Measurements from ENCODE around the gene SLC10A4. TPM values are rescaled to one million over a fixed set of nuclear protein-coding genes. Genes with fewer than 3 reads are reported as not detected.
"Not testable (repeated sequence)": the region's sequence is repeated elsewhere in the genome, so short reads cannot be mapped to it uniquely, and the experiment has no call there.

SLC10A4 gene
- total RNA-seq, 1 donor from 2014 or later: 1.6 TPM

DNA sequence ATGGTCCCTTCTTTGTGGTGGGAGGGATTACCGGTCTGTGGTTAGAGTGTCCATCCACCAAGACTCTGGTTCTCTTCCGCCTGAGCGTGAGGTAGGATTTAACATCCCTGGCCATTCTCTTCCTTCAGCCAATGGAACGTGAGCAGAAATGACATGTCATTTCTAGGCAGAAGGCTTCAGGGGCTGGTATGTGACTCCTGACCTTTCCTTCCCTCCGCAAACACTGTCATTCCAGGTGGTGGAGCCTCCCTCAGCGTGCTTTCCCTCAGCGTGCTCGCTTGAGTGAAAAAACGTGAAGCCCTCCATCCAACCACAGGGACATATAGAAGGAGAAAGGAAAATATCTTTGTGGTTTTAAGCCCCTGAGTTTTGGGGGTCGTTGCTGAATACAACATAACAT, 34.0 kb upstream of the SLC10A4 start:
- H3K36me3 ChIP-seq: no peaks in the 10 kb centered on the region
- no peak for ATAC-seq
- no peak for DNase-seq
- H3K4me1 ChIP-seq: no peaks in the 10 kb centered on the region
- no peak for TF ChIP-seq CTCF (IDR thresholded peaks at IDR 0.05)
- H3K9me3 ChIP-seq: no peaks in the 10 kb centered on the region
- H3K4me3 ChIP-seq: no peak overlapping the region
- intact Hi-C loops (cut with DNase I): no loop called here
- no peaks in the 10 kb centered on the region for H3K27me3 ChIP-seq (ENCODE audit: low read depth)
- H3K27ac ChIP-seq: no peak overlapping the region

DNA sequence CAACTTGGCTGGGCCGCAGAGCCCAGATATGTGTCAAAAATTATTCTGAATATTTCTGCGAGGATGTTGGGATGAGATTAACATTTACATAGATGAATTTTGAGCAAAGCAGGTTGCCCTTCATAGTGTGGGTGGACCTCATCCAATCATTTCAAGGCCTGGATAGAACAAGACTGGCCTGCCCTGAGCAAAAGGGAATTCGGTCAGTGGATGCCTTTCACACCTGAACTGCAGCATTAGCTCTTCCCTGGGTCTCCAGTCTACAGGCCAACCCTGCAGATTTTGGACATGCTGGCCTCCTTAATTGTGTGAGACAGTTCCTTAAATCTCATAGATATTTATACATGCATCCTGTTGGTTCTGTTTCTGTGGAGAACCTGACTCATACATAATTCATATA, 32.4 kb upstream of the SLC10A4 start:
- no peaks in the 10 kb centered on the region for H3K4me1 ChIP-seq
- TF ChIP-seq CTCF (IDR thresholded peaks at IDR 0.05): no peak
- intact Hi-C loops (cut with DNase I): no loop called here
- H3K27ac ChIP-seq: no peak overlapping the region
- no peaks in the 10 kb centered on the region for H3K9me3 ChIP-seq
- H3K4me3 ChIP-seq: no peak overlapping the region
- ATAC-seq (no peak), DNase-seq (no peak)
- H3K27me3 ChIP-seq (ENCODE audit: low read depth): no peaks in the 10 kb centered on the region
- no peaks in the 10 kb centered on the region for H3K36me3 ChIP-seq

- intact Hi-C loops (cut with DNase I); H3K27ac ChIP-seq; H3K4me1 ChIP-seq; H3K9me3 ChIP-seq; ATAC-seq; H3K36me3 ChIP-seq; H3K4me3 ChIP-seq; DNase-seq; H3K27me3 ChIP-seq (ENCODE audit: low read depth): not testable (repeated sequence)
Observed at GRCh38 chr4:48451656-48452055, 31.5 kb upstream of the SLC10A4 start.

- H3K4me3 ChIP-seq: no peak overlapping the region
- H3K27ac ChIP-seq: no peak overlapping the region
- ATAC-seq (no peak), DNase-seq (no peak)
- TF ChIP-seq CTCF (IDR thresholded peaks at IDR 0.05): no peak
- H3K27me3 ChIP-seq (ENCODE audit: low read depth): no peaks in the 10 kb centered on the region
- H3K4me1 ChIP-seq: no peaks in the 10 kb centered on the region
- intact Hi-C loops (cut with DNase I): no loop called here
- H3K9me3 ChIP-seq: no peaks in the 10 kb centered on the region
- H3K36me3 ChIP-seq: no peaks in the 10 kb centered on the region
Observed at GRCh38 chr4:48454591-48454990, 28.6 kb upstream of the SLC10A4 start.

DNA sequence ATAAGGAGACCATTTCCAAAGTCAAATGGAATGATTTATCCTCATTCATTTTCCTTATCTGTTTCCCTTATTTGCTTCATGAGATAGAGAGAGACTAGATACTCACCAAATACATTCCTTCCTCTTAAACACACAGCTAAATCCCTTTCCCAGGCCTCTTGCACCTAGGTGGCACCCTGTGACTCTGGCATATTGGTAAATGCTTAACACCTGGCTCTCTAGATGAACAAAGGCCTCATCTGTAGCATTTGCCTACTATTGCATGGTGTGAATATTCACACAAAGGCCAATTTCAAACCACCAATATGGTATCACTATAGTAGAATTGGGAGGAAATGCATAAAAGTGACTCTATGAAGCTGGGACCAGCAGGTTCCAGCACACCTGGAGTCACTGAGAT, 22.1 kb upstream of the SLC10A4 start:
- Histone ChIP-seq H3K27ac (no peak overlapping the region), H3K9me3 (no peaks in the 10 kb centered on the region), H3K4me3 (no peak overlapping the region), H3K27me3 (ENCODE audit: low read depth) (no peaks in the 10 kb centered on the region), H3K4me1 (no peaks in the 10 kb centered on the region), H3K36me3 (no peaks in the 10 kb centered on the region)
- intact Hi-C loops (cut with DNase I): no loop called here
- TF ChIP-seq CTCF (IDR thresholded peaks at IDR 0.05): no peak
- DNase-seq (no peak), ATAC-seq (no peak)

DNA sequence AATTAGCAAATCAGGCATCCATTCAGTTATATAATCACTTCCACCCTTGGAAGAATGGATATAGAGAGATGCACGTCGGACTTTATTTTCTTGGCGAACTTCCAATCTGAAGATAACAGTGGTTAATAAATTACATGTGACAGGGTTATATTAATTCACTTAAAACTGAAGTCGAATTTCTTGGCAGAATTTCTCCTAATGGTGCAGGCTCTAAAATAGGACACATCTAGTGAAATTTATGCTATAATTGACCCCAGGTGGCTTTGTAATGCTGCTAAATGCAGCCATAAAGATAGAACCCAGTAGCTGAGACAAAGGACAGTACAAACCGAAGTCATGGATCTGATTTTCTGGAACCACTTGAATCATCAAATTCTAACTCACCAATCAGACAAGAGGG, 20.8 kb upstream of the SLC10A4 start:
- DNase-seq (no peak), ATAC-seq (no peak)
- TF ChIP-seq CTCF (IDR thresholded peaks at IDR 0.05): no peak
- no peak overlapping the region for H3K27ac ChIP-seq
- H3K9me3 ChIP-seq: no peaks in the 10 kb centered on the region
- H3K27me3 ChIP-seq (ENCODE audit: low read depth): no peaks in the 10 kb centered on the region
- intact Hi-C loops (cut with DNase I): no loop called here
- H3K4me1 ChIP-seq: no peaks in the 10 kb centered on the region
- no peaks in the 10 kb centered on the region for H3K36me3 ChIP-seq
- H3K4me3 ChIP-seq: no peak overlapping the region
